Astrocyte of the spinal cord (primary cell): ENCODE results near the gene TUBGCP2.

Experiments used
- DNase-seq: peaks from one replicate; pipeline ENCODE4 v3.0.0; 2011; ENCODE audit warnings: low read depth, low spot score
- H3K4me3 ChIP-seq: 2 replicates; pipeline ENCODE4 v1.5.1; 2011; ENCODE audit warnings: low read depth, mild to moderate bottlenecking, low read length, moderate library complexity
- in situ Hi-C: cut with HindIII; loops from 2 replicates; pipeline ENCODE4 v1.10.0; 2017; ENCODE audit warnings: low sequenced_read_pairs
- TF ChIP-seq, protein P1 (sequence below): IDR thresholded peaks from 2 replicates; pipeline ENCODE4 v1.5.1; 2012; ENCODE audit warnings: low read depth, mild to moderate bottlenecking, low read length, inconsistent platforms

The TUBGCP2 gene

DNA sequence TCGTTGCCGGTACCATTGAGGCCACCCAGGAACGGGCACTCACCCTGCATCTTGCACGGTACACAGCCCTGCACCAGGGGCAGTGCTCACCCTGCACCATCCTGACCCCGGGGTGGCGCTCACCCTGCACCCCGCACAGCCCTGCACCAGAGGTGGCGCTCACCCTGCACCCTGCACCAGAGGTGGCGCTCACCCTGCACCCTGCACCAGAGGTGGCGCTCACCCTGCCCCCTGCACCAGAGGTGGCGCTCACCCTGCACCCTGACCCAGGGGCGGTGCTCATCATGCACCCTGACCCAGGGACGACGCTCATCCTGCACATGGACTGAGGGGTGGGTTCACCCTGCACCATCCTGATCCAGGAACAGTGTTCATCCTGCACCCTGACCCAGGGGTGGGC is 6.4 kb downstream of the TUBGCP2 start:
- no peak overlapping the region for H3K4me3 ChIP-seq
- TF ChIP-seq, protein P1, sequence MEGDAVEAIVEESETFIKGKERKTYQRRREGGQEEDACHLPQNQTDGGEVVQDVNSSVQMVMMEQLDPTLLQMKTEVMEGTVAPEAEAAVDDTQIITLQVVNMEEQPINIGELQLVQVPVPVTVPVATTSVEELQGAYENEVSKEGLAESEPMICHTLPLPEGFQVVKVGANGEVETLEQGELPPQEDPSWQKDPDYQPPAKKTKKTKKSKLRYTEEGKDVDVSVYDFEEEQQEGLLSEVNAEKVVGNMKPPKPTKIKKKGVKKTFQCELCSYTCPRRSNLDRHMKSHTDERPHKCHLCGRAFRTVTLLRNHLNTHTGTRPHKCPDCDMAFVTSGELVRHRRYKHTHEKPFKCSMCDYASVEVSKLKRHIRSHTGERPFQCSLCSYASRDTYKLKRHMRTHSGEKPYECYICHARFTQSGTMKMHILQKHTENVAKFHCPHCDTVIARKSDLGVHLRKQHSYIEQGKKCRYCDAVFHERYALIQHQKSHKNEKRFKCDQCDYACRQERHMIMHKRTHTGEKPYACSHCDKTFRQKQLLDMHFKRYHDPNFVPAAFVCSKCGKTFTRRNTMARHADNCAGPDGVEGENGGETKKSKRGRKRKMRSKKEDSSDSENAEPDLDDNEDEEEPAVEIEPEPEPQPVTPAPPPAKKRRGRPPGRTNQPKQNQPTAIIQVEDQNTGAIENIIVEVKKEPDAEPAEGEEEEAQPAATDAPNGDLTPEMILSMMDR, result no peak
- in situ Hi-C loops, result no loop called here
- DNase-seq, result no peak

DNA sequence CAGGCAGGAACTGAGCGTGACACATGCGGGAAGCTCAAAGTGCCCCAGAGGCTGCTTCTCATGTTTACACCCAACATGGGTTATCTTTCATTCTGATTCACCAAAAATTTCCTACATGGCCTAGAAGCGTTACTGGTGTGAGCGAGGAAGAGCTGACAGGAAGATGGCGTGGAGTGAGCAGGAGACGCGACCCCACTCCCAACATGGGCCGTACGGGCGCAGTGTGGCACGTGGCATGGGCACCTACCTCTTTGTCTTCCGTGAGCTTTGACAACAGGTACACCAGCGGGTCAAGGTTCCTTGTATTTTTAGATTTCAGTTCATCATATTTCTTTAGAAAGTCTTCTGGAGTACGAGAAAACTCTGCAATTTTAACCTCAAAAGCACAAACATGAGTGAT is 8.9 kb downstream of the TUBGCP2 start:
- in situ Hi-C loops, result no loop called here
- TF ChIP-seq, protein P1, result no peak
- DNase-seq, result no peak
- H3K4me3 ChIP-seq, result no peak overlapping the region

DNA sequence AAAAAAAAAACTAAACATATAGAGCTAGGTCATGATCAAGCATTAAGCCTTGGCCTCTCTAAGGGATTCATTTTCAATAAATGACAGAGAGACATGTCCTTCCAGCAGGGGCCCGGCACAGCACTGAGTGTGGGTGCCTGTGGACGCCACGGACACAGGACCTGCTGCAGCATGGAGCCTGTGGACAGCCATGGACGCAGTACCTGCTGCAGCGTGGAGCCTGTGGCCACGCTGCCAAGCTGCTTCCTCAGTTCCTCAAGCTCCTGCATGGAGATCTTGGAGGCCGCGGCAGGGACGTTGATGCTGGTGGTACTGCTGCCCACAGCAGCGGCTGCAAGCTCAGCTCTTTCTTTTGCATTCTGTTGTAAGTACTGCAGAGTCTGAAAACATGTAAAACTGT is 9.4 kb downstream of the TUBGCP2 start:
- in situ Hi-C loops, result no loop called here
- TF ChIP-seq, protein P1, result no peak
- no peak overlapping the region for H3K4me3 ChIP-seq
- DNase-seq, result no peak

DNA sequence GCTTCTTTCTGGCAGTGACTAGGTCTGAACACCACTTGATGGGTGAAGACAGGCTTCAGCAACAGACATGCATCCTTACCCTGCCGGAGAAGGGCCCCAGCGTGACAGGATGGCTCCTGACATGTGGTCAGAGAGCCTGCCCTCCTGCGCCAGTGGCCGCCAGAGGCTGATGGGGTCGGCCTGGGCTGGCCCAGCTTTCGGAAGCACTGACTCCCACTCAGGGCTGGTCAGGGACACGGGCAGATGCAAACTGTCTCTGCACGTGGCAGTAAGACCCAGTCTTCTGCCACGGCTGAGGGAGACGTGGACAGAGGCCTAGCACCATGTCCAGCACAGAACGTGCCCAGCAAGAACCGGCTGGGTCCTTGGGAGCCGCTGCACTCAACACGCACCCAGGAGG is 10.2 kb downstream of the TUBGCP2 start:
- DNase-seq, result no peak

DNA sequence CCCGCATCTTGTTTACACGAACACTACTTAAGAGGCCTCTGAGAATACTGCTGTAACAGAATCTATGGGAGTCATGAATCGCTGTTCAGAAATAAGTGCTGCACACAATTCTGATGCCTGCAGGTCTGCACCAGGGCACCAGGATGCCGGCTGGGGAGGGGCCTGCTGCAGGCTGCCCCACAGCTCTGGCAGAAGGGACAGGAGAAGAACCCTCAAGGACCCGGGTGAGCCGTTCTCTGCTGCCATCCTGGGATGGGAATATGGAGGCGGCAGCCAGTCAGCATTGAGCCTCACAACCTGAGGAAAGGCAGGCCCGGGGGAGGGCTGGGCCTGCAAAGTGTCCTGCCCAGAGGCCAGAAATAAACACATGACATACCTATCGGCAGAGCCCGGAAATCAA is 11.2 kb downstream of the TUBGCP2 start:
- in situ Hi-C loops, result no loop called here

More for the DNA sequence above, 10.2 kb downstream of the TUBGCP2 start:
- TF ChIP-seq, protein P1, result no peak
- no peak overlapping the region for H3K4me3 ChIP-seq
- in situ Hi-C loops, result no loop called here

DNA sequence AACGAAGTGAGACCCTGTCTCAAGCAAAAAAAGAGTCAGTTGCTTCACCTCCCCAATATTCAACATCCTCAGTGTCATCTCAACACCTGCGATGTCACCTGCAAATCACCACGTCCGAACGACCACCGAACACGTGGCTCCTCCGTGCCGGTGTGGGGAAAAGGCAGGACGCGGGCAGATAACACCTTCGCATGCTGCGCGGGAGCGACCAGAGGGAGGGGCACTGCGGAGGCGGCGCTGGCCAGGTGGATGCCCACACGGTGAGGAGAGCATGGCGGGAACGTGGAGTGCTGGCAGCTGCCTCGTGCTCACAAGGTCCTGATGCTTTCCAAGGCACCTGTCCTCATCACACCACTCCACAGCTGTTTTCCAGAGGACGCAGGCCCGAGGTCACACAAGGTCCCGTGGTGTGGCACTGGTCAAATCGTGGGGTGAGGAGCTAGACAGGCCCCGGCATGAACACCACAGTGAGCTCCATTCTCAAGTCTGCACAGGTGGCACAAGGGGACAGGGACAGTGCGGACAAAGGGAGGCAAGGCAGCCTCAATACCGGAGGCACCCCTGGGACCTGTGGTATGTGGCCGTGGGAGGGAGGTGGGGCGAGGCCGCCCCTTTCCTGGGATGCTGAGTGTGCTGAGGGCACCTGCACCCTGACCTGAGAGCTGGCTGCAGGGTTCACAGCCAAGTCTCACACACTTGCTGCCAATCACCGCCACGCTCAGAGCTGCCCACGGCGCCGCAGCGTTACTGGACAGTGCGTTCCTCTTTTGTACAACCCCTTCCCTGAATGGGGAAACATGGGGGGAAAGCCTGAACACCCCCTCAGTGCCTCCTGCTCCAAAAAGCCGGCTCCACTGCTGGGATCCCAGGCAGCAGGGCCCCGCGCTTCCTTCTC is 13.0 kb downstream of the TUBGCP2 start:
- in situ Hi-C loops, result no loop called here
- no peak overlapping the region for H3K4me3 ChIP-seq
- TF ChIP-seq, protein P1, result no peak
- DNase-seq, result no peak

More for the DNA sequence above, 11.2 kb downstream of the TUBGCP2 start:
- no peak overlapping the region for H3K4me3 ChIP-seq
- DNase-seq, result no peak
- TF ChIP-seq, protein P1, result no peak
